Endothelial cell of umbilical vein (primary cell): ENCODE results near the gene VLDLR. TPM values are rescaled to one million over a fixed set of nuclear protein-coding genes. Genes with fewer than 3 reads are reported as not detected.

Source experiments
- BruUV-seq: library from RNA; stranded (reverse); fragments of 400-500 nt; replicated peaks from 2 replicates; lab custom pipeline; 2021; lab: Mats Ljungman, UMichigan
- CTCF ChIA-PET: fragments of 300-600, 350-600 bp; sonication (Branson Sonifier 250); formaldehyde crosslinking; loops from one replicate; lab custom pipeline; 2021; ENCODE audit warnings: antibody characterized with exemption, inconsistent platforms; lab: Charles Lee
- POLR2A ChIA-PET: fragments of 300-600, 350-600 bp; sonication (Branson Sonifier 250); formaldehyde crosslinking; loops from one replicate; lab custom pipeline; 2021; ENCODE audit warnings: antibody characterized with exemption, inconsistent platforms; lab: Charles Lee
- DNase-seq: peaks from one replicate; pipeline ENCODE4 v3.0.0-alpha.2; 2011; ENCODE audit warnings: low read depth, low spot score
- FAIRE-seq: peaks from 2 replicates; lab custom pipeline; 2011; peaks lifted over from hg19 to GRCh38; lab: Jason Lieb, UNC
- H2AFZ ChIP-seq: 2 replicates; pipeline ENCODE4 v1.6.0; 2012; ENCODE audit warnings: low read depth, low read length, control low read depth, inconsistent platforms
- H3K27ac ChIP-seq: 2 replicates; pipeline ENCODE4 v1.5.1; 2011; ENCODE audit warnings: low read depth, mild to moderate bottlenecking, control low read depth, low read length, moderate library complexity; ENCODE audit not compliant: insufficient read depth
- H3K27me3 ChIP-seq, 2 experiments: 2 replicates each; pipeline versions ENCODE4 v1.6.0 to v1.6.1; 2011; ENCODE audit warnings: low read length in 2 of 2, mixed read lengths in 1 of 2; ENCODE audit not compliant: control insufficient read depth in 2 of 2, insufficient read depth in 2 of 2
- H3K36me3 ChIP-seq, 2 experiments: 2 replicates in 1 of 2; 3 replicates in 1 of 2; pipeline ENCODE4 v1.5.1; 2011; ENCODE audit warnings: low read length in 2 of 2, mild to moderate bottlenecking in 1 of 2, moderate library complexity in 1 of 2; ENCODE audit not compliant: control insufficient read depth in 2 of 2, insufficient read depth in 2 of 2; ENCODE audit errors: extremely low read depth in 1 of 2
- H3K4me1 ChIP-seq: 3 replicates; pipeline ENCODE4 v1.5.1; 2011; ENCODE audit warnings: mild to moderate bottlenecking, low read length; ENCODE audit not compliant: control insufficient read depth, insufficient read depth; ENCODE audit errors: extremely low read depth
- H3K4me2 ChIP-seq: 2 replicates; pipeline ENCODE4 v1.6.1; 2011; ENCODE audit warnings: low read length, control low read depth, mixed read lengths; ENCODE audit not compliant: insufficient read depth
- H3K4me3 ChIP-seq, 3 experiments: fragments of 200-600 bp in 1 of 3; sonication (generic), shearing (Covaris generic) in 1 of 3; replicated peaks in 1 of 3; 2 replicates each; pipeline ENCODE4 v1.5.1; 2011 to 2016; ENCODE audit warnings: control low read depth in 3 of 3, low read length in 3 of 3, mild to moderate bottlenecking in 2 of 3, inconsistent platforms in 1 of 3, low read depth in 1 of 3, moderate library complexity in 1 of 3; ENCODE audit not compliant: insufficient read depth in 1 of 3
- H3K79me2 ChIP-seq: 2 replicates; pipeline ENCODE4 v1.6.0; 2012; ENCODE audit warnings: low read length, inconsistent platforms; ENCODE audit not compliant: control insufficient read depth, insufficient read depth
- H3K9ac ChIP-seq: replicated peaks from 2 replicates; pipeline ENCODE3; 2011; ENCODE audit warnings: low read length, control low read depth; ENCODE audit not compliant: insufficient read depth; ENCODE audit errors: extremely low read depth
- H3K9me1 ChIP-seq: replicated peaks from 3 replicates; pipeline ENCODE4 v1.6.0; 2011; ENCODE audit warnings: mild to moderate bottlenecking, low read length; ENCODE audit not compliant: control insufficient read depth, insufficient read depth; ENCODE audit errors: extremely low read depth
- H3K9me3 ChIP-seq: replicated peaks from 2 replicates; pipeline ENCODE4 v1.5.1; 2012; ENCODE audit warnings: low read length, inconsistent platforms; ENCODE audit not compliant: control insufficient read depth, insufficient read depth
- H4K20me1 ChIP-seq: replicated peaks from 2 replicates; pipeline ENCODE3; 2011; ENCODE audit warnings: mild to moderate bottlenecking, low read length; ENCODE audit not compliant: control insufficient read depth, insufficient read depth; ENCODE audit errors: extremely low read depth
- EZH2 ChIP-seq: IDR thresholded peaks from 2 replicates; pipeline ENCODE4 v1.6.1; 2012; ENCODE audit warnings: borderline replicate concordance, low read depth, mild to moderate bottlenecking, moderate library complexity, low read length, inconsistent platforms; ENCODE audit not compliant: severe bottlenecking
- FOS ChIP-seq: IDR thresholded peaks from 2 replicates; pipeline ENCODE4 v1.6.1; 2011; ENCODE audit warnings: mild to moderate bottlenecking, low read length, moderate library complexity, borderline replicate concordance; ENCODE audit not compliant: insufficient read depth
- GATA2 ChIP-seq: IDR thresholded peaks from 2 replicates; pipeline ENCODE4 v1.7.0; 2011; ENCODE audit warnings: low read depth, mild to moderate bottlenecking, moderate library complexity, mixed read lengths, low read length; ENCODE audit not compliant: insufficient read length, insufficient read depth
- JUN ChIP-seq: IDR thresholded peaks from 2 replicates; pipeline ENCODE4 v1.6.1; 2011; ENCODE audit warnings: borderline replicate concordance, low read depth; ENCODE audit not compliant: insufficient read length, insufficient read depth
- MYC ChIP-seq: IDR thresholded peaks from one replicate; pipeline ENCODE4 v1.6.1; 2011; ENCODE audit warnings: mild to moderate bottlenecking, low read depth, low read length
- POLR2A ChIP-seq: IDR thresholded peaks from 2 replicates; pipeline ENCODE4 v1.6.1; 2012; ENCODE audit warnings: low read depth, mild to moderate bottlenecking, control low read depth, low read length
- POLR2AphosphoS5 ChIP-seq: IDR thresholded peaks from 2 replicates; pipeline ENCODE4 v1.6.1; 2012; ENCODE audit warnings: low read depth, mild to moderate bottlenecking, control low read depth, low read length, moderate library complexity; ENCODE audit not compliant: insufficient read depth
- dilution Hi-C: fragments of 300-500 bp; cut with MboI; formaldehyde crosslinking; loops from one replicate; pipeline ENCODE4 v1.15.0; 2019; ENCODE audit warnings: low sequenced_read_pairs; ENCODE audit not compliant: extremely low pct_ligation_motif_present
- intact Hi-C: fragments of 100-400 bp; cut with micrococcal nuclease; formaldehyde crosslinking; loops from one replicate; pipeline ENCODE4 v1.10.0; 2022
- polyA plus RNA-seq, 4 experiments: library from polyadenylated mRNA; depleted of rRNA in 3 of 4; stranded (reverse) in 3 of 4; unstranded in 1 of 4; fragments of >200 nt; gene quantifications; 2 replicates each; pipeline versions ENCODE4 v1.2.1 to v1.2.3, GENCODE V29; 2011 to 2012; ENCODE audit warnings: missing spikeins in 1 of 4
- total RNA-seq: library from RNA; stranded (reverse); gene quantifications from 2 replicates; pipeline ENCODE4 v1.2.3, GENCODE V29; 2021
- TF ChIP-seq, protein P1 (sequence below): IDR thresholded peaks from 2 replicates; pipeline ENCODE4 v1.6.1; 2011; ENCODE audit not compliant: insufficient read depth, insufficient read length
- TF ChIP-seq, protein P2 (sequence below), 2 donors: IDR thresholded peaks; 1 replicate in 1 of 2; 2 replicates in 1 of 2; pipeline ENCODE4 v1.5.1; 2011; ENCODE audit warnings: low read length in 2 of 2, mild to moderate bottlenecking in 2 of 2, moderate library complexity in 2 of 2, control low read depth in 1 of 2, inconsistent platforms in 1 of 2, low read depth in 1 of 2; ENCODE audit not compliant: insufficient read depth in 1 of 2; ENCODE audit errors: extremely low read depth in 1 of 2

VLDLR gene
- total and polyA plus RNA-seq, 2 donors (not counting 3 experiments of a cell fraction or from before 2014, with no cell fraction given): 0.47 to 2.5 TPM

GRCh38 chr9:2637390-2637789 is 15.8 kb downstream of the VLDLR start:
- Histone ChIP-seq H3K9me1 (no peaks in the 10 kb centered on the region), H3K9ac (no peak overlapping the region), H3K27me3 (peaks cover 0 to 8% of the 10 kb centered on the region in 2 experiments), H3K36me3 (no peaks in the 10 kb centered on the region), H4K20me1 (no peaks in the 10 kb centered on the region), H3K4me2 (no peak overlapping the region), H3K79me2 (no peaks in the 10 kb centered on the region), H3K9me3 (no peaks in the 10 kb centered on the region), H2AFZ (no peak overlapping the region), H3K27ac (no peak overlapping the region), H3K4me3 (no peak overlapping the region), H3K4me1 (no peaks in the 10 kb centered on the region)
- no peak for FAIRE-seq
- TF ChIP-seq, protein P1, sequence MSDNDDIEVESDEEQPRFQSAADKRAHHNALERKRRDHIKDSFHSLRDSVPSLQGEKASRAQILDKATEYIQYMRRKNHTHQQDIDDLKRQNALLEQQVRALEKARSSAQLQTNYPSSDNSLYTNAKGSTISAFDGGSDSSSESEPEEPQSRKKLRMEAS: no peak
- TF ChIP-seq, protein P2, sequence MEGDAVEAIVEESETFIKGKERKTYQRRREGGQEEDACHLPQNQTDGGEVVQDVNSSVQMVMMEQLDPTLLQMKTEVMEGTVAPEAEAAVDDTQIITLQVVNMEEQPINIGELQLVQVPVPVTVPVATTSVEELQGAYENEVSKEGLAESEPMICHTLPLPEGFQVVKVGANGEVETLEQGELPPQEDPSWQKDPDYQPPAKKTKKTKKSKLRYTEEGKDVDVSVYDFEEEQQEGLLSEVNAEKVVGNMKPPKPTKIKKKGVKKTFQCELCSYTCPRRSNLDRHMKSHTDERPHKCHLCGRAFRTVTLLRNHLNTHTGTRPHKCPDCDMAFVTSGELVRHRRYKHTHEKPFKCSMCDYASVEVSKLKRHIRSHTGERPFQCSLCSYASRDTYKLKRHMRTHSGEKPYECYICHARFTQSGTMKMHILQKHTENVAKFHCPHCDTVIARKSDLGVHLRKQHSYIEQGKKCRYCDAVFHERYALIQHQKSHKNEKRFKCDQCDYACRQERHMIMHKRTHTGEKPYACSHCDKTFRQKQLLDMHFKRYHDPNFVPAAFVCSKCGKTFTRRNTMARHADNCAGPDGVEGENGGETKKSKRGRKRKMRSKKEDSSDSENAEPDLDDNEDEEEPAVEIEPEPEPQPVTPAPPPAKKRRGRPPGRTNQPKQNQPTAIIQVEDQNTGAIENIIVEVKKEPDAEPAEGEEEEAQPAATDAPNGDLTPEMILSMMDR (IDR thresholded peaks at IDR 0.05; ENCODE audit: extremely low read depth in 1 of 2, insufficient read depth in 1 of 2, low read depth in 1 of 2, low read length in 2 of 2): no peak
- TF ChIP-seq POLR2AphosphoS5 (no peak), MYC (no peak), EZH2 (no peak), JUN (no peak), FOS (no peak), GATA2 (no peak), POLR2A (no peak)
- dilution Hi-C loops (no loop called here), intact Hi-C loops (no loop called here)
- no peak for DNase-seq
- ChIA-PET CTCF (interaction anchor here (1.2 kb wide), 1 partner anchor 14 kb away, joined by 3 read pairs; no protein-coding TSS in a partner anchor), POLR2A (no interaction called here)
- BruUV-seq: no TSS peak
